HG02981 (cell line): ENCODE data around the gene TBC1D22A.
"Not testable (repeated sequence)": the region's sequence is repeated elsewhere in the genome, so short reads cannot be mapped to it uniquely, and the experiment has no call there.

ENCODE experiments used
- ATAC-seq: cut with Tn5 transposase; IDR thresholded peaks from one replicate; pipeline ENCODE4 v1.9.1; 2021; ENCODE audit warnings: mild to moderate bottlenecking, moderate library complexity; ENCODE audit not compliant: unreplicated experiment

The TBC1D22A gene

DNA sequence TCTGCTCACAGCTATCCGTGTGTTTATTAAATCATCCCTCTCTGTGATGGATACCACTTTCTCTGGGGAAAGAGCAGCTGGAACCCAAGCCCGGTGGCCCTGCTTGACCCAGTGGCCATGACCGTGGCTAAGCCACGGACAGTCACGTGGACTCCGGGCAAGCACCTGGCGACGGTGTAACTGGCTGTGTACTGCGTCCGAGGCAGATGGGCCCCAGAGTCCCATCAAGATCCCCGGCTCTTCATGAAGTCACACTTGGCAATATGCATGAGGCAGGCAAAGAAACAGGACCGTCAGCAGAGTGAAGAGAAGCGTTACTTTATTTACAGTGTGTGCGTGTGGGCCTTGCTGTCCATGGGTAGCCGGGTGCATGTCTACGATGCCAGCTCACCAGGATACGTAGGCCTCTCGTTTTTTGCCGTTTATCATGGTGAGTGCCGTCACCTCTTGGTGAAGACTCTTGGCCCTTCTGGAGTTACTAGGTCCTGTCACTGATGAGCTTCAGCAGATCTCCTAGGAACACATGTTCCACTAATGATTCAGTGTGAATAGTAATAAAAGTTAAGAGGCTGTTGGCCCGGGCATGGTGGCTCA is 366.3 kb downstream of the TBC1D22A start:
- no peak for ATAC-seq

DNA sequence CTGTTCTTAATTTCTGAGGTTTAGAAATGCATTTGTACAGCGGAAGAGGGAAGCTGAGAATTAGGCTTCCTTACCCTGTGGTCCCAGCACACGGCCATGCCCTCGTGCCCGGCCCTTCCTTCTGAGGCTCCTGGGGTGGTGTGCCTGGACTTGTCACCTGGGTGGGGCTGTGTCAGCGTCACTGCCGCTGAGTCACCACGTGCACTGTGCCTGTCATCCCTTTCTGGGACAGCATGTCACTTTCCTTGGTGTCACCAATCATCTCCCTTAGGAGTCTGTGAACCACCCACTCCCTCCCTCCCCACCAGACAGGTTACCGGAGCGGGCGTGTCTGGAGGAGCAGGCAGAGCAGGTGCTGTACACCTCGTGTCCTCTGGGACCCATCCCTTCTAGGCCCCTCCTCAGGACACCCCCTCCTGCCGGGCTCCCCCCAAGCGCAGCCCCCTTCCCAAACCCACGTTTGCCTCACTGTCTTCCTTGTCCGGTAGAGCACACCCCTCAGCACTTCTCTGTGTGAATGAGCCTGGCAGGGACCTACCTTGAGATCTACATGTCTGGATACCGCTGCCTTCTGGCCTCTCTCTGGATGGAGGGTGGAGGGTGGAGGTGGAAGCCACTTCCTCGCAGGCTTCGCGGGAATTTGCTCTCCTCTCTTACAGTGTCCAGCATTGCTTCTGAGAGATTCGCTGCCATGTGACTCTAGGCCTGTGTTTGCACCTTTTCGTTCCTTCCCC is 367.6 kb downstream of the TBC1D22A start:
- no peak for ATAC-seq

- ATAC-seq = no peak
Observed at GRCh38 chr22:47130883-47131631, 368.6 kb downstream of the TBC1D22A start.

DNA sequence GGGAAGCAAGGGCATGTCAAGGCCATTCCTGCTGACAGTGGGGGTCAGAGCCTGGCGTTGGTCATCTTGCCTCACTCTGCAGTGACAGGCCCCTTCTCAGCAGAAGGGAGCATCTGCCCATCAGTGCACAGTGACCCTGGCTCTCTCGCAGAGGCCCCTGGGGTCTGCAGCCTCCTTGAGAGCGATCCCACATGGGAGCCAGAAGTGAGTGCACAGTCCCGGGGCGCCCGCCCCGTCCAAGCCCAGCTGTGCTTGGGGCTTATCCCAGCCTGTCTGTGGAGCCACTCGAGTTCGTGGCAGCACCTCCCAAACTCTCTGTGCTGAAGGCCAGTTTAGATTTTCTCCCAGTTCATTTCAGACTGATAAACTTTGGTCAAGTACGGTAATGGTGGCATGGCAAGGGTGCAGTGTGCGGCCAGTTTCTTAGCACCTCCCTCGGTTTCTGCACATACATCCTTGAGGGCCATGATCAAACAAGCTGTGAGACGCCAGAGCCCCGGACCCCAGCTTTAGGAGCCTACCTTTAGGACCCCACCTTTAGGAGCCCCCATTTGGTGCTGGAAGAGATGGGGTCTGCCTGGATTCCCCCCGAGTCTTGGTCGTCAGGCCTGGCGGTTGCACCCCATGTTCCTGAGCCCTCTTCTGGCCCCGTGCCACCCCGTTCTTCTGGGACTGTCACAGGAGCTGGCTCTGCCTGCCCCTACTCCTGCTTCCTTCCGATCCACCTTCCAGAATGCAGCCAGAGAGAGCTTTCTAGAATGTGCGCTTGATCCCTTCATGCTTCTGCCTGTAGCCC is 369.4 kb downstream of the TBC1D22A start:
- ATAC-seq = no peak

- no peak for ATAC-seq
Observed at GRCh38 chr22:47132428-47132825, 370.0 kb downstream of the TBC1D22A start.

GRCh38 chr22:47133061-47133969 is 370.9 kb downstream of the TBC1D22A start:
- ATAC-seq = no peak

- ATAC-seq = no peak
Observed at GRCh38 chr22:47134222-47134621, 371.8 kb downstream of the TBC1D22A start.

- no peak for ATAC-seq
Observed at GRCh38 chr22:47135338-47135737, 372.9 kb downstream of the TBC1D22A start.

DNA sequence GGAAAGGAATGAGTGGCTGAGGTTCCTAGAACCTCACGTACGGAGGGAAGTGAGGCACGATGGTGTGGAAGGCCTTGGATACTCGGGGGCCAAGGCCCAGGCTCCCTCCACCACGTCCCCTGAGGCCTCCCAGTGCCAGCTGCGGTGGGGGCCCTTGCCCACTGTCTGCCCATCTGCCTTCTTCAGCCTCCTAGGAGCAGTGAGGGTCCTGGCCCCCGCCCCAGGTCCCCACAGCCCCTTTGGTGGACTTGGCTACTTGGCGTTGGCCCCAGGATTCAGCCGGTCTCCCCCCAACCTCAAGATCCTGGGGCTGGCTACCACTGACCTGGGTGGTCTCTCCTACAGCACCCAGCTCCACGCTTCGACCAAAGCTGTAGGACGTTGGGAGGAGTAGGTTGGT is 373.6 kb downstream of the TBC1D22A start:
- no peak for ATAC-seq

GRCh38 chr22:47136671-47137070 is 374.2 kb downstream of the TBC1D22A start:
- no peak for ATAC-seq

DNA sequence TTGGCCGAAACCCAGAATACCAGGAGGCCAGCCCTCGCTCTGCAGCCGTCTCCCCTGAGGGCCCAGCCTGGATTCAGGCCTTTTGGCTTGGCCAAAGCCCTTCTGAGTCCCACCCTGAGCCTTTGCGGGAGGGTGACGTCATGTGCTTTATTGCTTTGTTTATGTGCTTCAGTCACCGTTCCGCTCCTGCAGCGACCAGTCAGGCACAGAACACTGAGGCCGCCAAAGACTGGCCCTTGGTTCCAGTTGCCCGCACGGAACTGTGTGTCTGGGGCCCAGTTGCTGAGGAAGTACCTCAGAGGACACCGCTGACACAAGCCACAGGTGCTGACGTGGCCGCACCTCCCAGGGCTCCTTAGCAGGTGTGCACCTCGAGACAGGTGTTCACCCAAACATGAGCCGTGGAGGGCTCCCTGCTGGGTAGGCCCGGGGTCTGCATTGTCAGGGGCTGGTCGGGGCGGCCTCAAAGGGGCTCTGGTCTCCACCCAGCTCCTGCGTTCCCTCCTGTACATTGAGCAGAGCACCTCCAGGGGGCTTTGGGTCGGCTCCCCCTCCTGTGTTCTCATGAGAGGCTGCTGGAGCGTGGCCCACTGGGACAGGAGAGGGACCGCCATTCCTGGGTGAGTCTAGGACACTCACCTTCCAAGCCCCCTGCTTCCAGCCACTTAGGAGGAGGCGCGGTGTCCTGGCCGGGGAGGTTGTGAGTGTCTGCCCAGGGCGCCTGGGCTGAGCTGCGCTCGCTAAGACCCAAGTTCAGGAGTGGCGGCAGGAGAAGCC is 376.8 kb downstream of the TBC1D22A start:
- ATAC-seq = no peak

GRCh38 chr22:47139790-47140119 is 377.3 kb downstream of the TBC1D22A start:
- no peak for ATAC-seq

GRCh38 chr22:47140975-47141374 is 378.5 kb downstream of the TBC1D22A start:
- not testable (repeated sequence) for ATAC-seq

DNA sequence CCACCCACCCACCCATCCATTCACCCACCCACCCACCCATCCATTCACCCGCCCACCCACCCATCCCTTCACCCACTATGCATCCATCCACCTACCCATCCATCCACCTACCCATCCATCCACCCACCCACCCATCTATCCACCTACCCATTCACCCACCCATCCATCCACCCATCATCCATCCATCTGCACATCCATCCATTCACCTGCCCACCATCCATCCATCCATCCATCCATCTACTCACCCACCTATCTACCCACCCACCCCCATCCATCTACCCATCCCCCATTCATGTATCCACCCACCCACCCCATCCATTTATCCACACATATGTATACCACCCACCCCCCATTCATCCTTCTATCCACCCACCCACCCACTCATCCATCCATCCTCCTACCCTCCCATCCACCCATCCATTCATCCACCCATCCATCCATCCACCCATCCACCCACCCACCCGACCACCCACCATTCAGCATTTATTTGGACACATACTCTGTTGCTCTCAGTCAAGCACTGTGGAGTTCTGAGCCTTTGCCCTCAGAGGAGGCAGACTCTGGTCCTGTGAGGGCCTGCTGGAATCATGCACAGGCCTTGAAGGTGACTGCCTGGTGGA is 380.1 kb downstream of the TBC1D22A start:
- no peak for ATAC-seq

- no peak for ATAC-seq
Observed at GRCh38 chr22:47143249-47143938, 380.9 kb downstream of the TBC1D22A start.

GRCh38 chr22:47144076-47144765 is 381.8 kb downstream of the TBC1D22A start:
- no peak for ATAC-seq

- ATAC-seq = no peak
Observed at GRCh38 chr22:47144791-47145425, 382.5 kb downstream of the TBC1D22A start.
